IMR-90 (cell line): ENCODE data around the gene KDM5B. TPM values are rescaled to one million over a fixed set of nuclear protein-coding genes. Genes with fewer than 3 reads are reported as not detected.

Experiments
- ATAC-seq: fragments of 200-7000 bp; cut with Tn5 transposase; 2 replicates; pipeline ENCODE4 v1.9.1; 2020; ENCODE audit warnings: low read depth, mild to moderate bottlenecking, moderate library complexity
- BruUV-seq: library from RNA; stranded (reverse); fragments of 400-500 nt; replicated peaks from 2 replicates; lab custom pipeline; 2021; lab: Mats Ljungman, UMichigan
- CTCF ChIA-PET: fragments of 300-600 bp; formaldehyde crosslinking; extraction: SDS; loops from one replicate; lab custom pipeline; 2021; ENCODE audit warnings: antibody characterized with exemption; lab: Yijun Ruan, JAX
- POLR2A ChIA-PET: fragments of 300-600 bp; sonication (Branson Sonifier 250); formaldehyde crosslinking; loops from one replicate; lab custom pipeline; 2022; ENCODE audit warnings: antibody characterized with exemption; ENCODE audit not compliant: unreplicated experiment; lab: Charles Lee
- DNase-seq: peaks from one replicate; pipeline ENCODE4 v3.0.0; 2013
- H2AFZ ChIP-seq: replicated peaks from 2 replicates; pipeline ENCODE3; 2013; ENCODE audit warnings: low read length, mild to moderate bottlenecking; ENCODE audit not compliant: poor library complexity
- H2AK5ac ChIP-seq: 2 replicates; pipeline ENCODE4 v1.6.1; 2013; ENCODE audit warnings: low read depth, low read length, inconsistent platforms
- H2AK9ac ChIP-seq: replicated peaks from 2 replicates; pipeline ENCODE3; 2013; ENCODE audit warnings: mild to moderate bottlenecking, low read depth, low read length, moderate library complexity; ENCODE audit not compliant: poor library complexity
- H2BK120ac ChIP-seq: 2 replicates; pipeline ENCODE4 v1.6.1; 2013; ENCODE audit warnings: low read depth, low read length, inconsistent platforms
- H2BK15ac ChIP-seq: 3 replicates; pipeline ENCODE4 v1.6.1; 2013; ENCODE audit warnings: low read depth, low read length, inconsistent platforms
- H2BK20ac ChIP-seq: 2 replicates; pipeline ENCODE4 v1.6.1; 2013; ENCODE audit warnings: low read depth, mild to moderate bottlenecking, inconsistent platforms, low read length, moderate library complexity
- H2BK5ac ChIP-seq: 2 replicates; pipeline ENCODE4 v1.6.1; 2013; ENCODE audit warnings: mild to moderate bottlenecking, low read depth, low read length, inconsistent platforms; ENCODE audit not compliant: poor library complexity, severe bottlenecking
- H3K14ac ChIP-seq: replicated peaks from 2 replicates; pipeline ENCODE4 v1.6.1; 2013; ENCODE audit warnings: low read depth, low read length, inconsistent platforms
- H3K18ac ChIP-seq: 2 replicates; pipeline ENCODE4 v1.6.1; 2013; ENCODE audit warnings: low read depth, low read length, control low read depth
- H3K23ac ChIP-seq: 2 replicates; pipeline ENCODE4 v1.6.1; 2013; ENCODE audit warnings: low read depth, low read length, inconsistent platforms
- H3K27ac ChIP-seq: 2 replicates; pipeline ENCODE4 v1.5.1; 2013; ENCODE audit warnings: mild to moderate bottlenecking, control low read depth, low read length; ENCODE audit not compliant: insufficient read depth
- H3K27me3 ChIP-seq: 2 replicates; pipeline ENCODE4 v1.6.1; 2013; ENCODE audit warnings: low read length; ENCODE audit not compliant: control insufficient read depth, insufficient read depth
- H3K36me3 ChIP-seq: 2 replicates; pipeline ENCODE4 v1.6.1; 2013; ENCODE audit warnings: low read length, mixed read lengths; ENCODE audit not compliant: control insufficient read depth, insufficient read depth
- H3K4ac ChIP-seq: 2 replicates; pipeline ENCODE4 v1.6.1; 2013; ENCODE audit warnings: low read depth, low read length, inconsistent platforms
- H3K4me1 ChIP-seq: 2 replicates; pipeline ENCODE4 v1.6.1; 2013; ENCODE audit warnings: low read length, mixed read lengths; ENCODE audit not compliant: control insufficient read depth, insufficient read depth
- H3K4me2 ChIP-seq: 2 replicates; pipeline ENCODE4 v1.6.1; 2013; ENCODE audit warnings: low read depth, mild to moderate bottlenecking, control low read depth, low read length, moderate library complexity
- H3K4me3 ChIP-seq: 2 replicates; pipeline ENCODE4 v1.5.1; 2013; ENCODE audit warnings: low read depth, mild to moderate bottlenecking, control low read depth, low read length, moderate library complexity; ENCODE audit not compliant: insufficient read depth
- H3K56ac ChIP-seq: 2 replicates; pipeline ENCODE4 v1.6.1; 2013; ENCODE audit warnings: low read length, inconsistent platforms; ENCODE audit not compliant: insufficient read depth; ENCODE audit errors: extremely low read depth
- H3K79me1 ChIP-seq, 2 experiments: 2 replicates each; pipeline ENCODE4 v1.6.1; 2013; ENCODE audit warnings: low read length in 2 of 2, inconsistent platforms in 1 of 2, low read depth in 1 of 2
- H3K9ac ChIP-seq: 2 replicates; pipeline ENCODE4 v1.6.1; 2013; ENCODE audit warnings: low read depth, low read length, control low read depth
- H3K9me1 ChIP-seq: 2 replicates; pipeline ENCODE4 v1.6.1; 2013; ENCODE audit warnings: low read length, inconsistent platforms; ENCODE audit not compliant: insufficient read depth
- H3K9me3 ChIP-seq: 2 replicates; pipeline ENCODE4 v1.6.1; 2013; ENCODE audit warnings: low read length; ENCODE audit not compliant: control insufficient read depth, insufficient read depth
- H4K20me1 ChIP-seq: 2 replicates; pipeline ENCODE4 v1.6.1; 2013; ENCODE audit warnings: low read length, inconsistent platforms; ENCODE audit not compliant: insufficient read depth
- H4K5ac ChIP-seq: 2 replicates; pipeline ENCODE4 v1.6.1; 2013; ENCODE audit warnings: mild to moderate bottlenecking, low read depth, low read length, control low read depth
- H4K8ac ChIP-seq, 2 experiments: 2 replicates each; pipeline ENCODE4 v1.6.1; 2013; ENCODE audit warnings: low read depth in 2 of 2, low read length in 2 of 2, control low read depth in 1 of 2, inconsistent platforms in 1 of 2
- H4K91ac ChIP-seq: 2 replicates; pipeline ENCODE4 v1.6.1; 2013; ENCODE audit warnings: low read depth, low read length, inconsistent platforms; ENCODE audit not compliant: insufficient read depth
- RCOR1 ChIP-seq: IDR thresholded peaks from 2 replicates; pipeline ENCODE4 v1.6.1; 2012; ENCODE audit warnings: mild to moderate bottlenecking, low read length, improper control_type of control experiment; ENCODE audit not compliant: insufficient replicate concordance
- WGBS, 2 experiments: methylation state at CpG; one replicate each; pipeline versions ENCODE4 v1.1.5 to v1.1.7; 2013; ENCODE audit warnings: missing lambda C conversion rate in 2 of 2; ENCODE audit not compliant: insufficient read length in 1 of 2; ENCODE audit errors: extremely low coverage in 2 of 2; 5-methylcytosine and 5-hydroxymethylcytosine counted together
- dilution Hi-C: fragments of 300-500 bp; cut with HindIII; formaldehyde crosslinking; loops from one replicate; pipeline ENCODE4 v1.14.3; 2018; ENCODE audit warnings: low sequenced_read_pairs; ENCODE audit not compliant: unreplicated experiment
- in situ Hi-C: fragments of 300-500 bp; cut with MboI; formaldehyde crosslinking; loops from 3 replicates; pipeline ENCODE4 v1.14.3; 2019; ENCODE audit warnings: low sequenced_read_pairs, inconsistent platforms, mixed read lengths
- intact Hi-C: fragments of 100-400 bp; cut with micrococcal nuclease; formaldehyde crosslinking; loops from 2 replicates; pipeline ENCODE4 v1.10.0; 2022
- polyA plus RNA-seq, 3 experiments: library from polyadenylated mRNA; depleted of rRNA; stranded (reverse); fragments of >200 nt; gene quantifications; 2 replicates each; pipeline ENCODE4 v1.2.3, GENCODE V29; 2012; ENCODE audit warnings: low replicate concordance in 1 of 3
- total RNA-seq: library from RNA; depleted of rRNA; stranded (reverse); fragments of >200 nt; gene quantifications from 2 replicates; pipeline ENCODE4 v1.2.3, GENCODE V29; 2012
- TF ChIP-seq, protein P1 (sequence below): conservative IDR thresholded peaks from 2 replicates; pipeline ENCODE4 v1.5.1; 2012; ENCODE audit warnings: mild to moderate bottlenecking, low read depth, low read length, improper control_type of control experiment

The KDM5B gene
- total and polyA plus RNA-seq, 2 of the 4 experiments (the other 2 are of a cell fraction): 28.8 to 82.1 TPM

DNA sequence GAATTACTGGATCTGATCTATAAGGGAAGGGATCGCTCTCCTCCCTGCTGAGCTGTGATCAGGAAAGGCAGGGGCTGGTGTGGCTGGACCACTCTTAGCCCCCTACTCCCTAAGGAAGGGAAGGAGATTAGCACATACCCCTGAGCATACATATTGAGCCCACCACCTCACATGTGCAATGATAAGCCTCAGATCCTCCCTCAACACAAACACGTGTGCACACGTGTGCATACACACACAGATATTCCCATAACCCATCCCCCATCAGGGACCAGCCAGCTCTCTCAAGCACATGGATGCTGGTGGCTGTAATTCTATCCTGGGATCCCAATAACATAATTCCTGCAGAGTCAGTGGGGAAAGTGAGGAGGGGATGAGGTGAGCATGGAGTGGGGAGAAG is 119.1 kb downstream of the KDM5B start:
- no peak overlapping the region for H3K4me3 ChIP-seq
- H3K56ac ChIP-seq: no peak overlapping the region
- H3K4me2 ChIP-seq: no peak overlapping the region
- H2BK5ac ChIP-seq: no peak overlapping the region
- H3K9ac ChIP-seq: no peak overlapping the region
- H2BK120ac ChIP-seq: no peak overlapping the region
- no peak overlapping the region for H4K5ac ChIP-seq
- 0 out of 2 replicates have a peak, but pooled peaks cover 3% of the 10 kb centered on the region for H3K9me1 ChIP-seq
- no peak overlapping the region for H3K23ac ChIP-seq
- H2AK9ac ChIP-seq: no peak overlapping the region
- BruUV-seq: no TSS peak
- dilution Hi-C loops: no loop called here
- no peak overlapping the region for H3K14ac ChIP-seq
- intact Hi-C loops: no loop called here
- in situ Hi-C loops: no loop called here
- no peak for ATAC-seq
- CTCF ChIA-PET: no interaction called here
- TF ChIP-seq, protein P1, sequence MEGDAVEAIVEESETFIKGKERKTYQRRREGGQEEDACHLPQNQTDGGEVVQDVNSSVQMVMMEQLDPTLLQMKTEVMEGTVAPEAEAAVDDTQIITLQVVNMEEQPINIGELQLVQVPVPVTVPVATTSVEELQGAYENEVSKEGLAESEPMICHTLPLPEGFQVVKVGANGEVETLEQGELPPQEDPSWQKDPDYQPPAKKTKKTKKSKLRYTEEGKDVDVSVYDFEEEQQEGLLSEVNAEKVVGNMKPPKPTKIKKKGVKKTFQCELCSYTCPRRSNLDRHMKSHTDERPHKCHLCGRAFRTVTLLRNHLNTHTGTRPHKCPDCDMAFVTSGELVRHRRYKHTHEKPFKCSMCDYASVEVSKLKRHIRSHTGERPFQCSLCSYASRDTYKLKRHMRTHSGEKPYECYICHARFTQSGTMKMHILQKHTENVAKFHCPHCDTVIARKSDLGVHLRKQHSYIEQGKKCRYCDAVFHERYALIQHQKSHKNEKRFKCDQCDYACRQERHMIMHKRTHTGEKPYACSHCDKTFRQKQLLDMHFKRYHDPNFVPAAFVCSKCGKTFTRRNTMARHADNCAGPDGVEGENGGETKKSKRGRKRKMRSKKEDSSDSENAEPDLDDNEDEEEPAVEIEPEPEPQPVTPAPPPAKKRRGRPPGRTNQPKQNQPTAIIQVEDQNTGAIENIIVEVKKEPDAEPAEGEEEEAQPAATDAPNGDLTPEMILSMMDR: no peak
- no peak for TF ChIP-seq RCOR1
- no peak overlapping the region for H3K18ac ChIP-seq
- H3K4me1 ChIP-seq: no peaks in the 10 kb centered on the region
- no peak overlapping the region for H4K91ac ChIP-seq
- POLR2A ChIA-PET: interaction anchor here (0.9 kb wide), 1 partner anchor 11 kb away, joined by 4 read pairs; no protein-coding TSS in a partner anchor
- H2BK15ac ChIP-seq: no peak overlapping the region
- no peaks in the 10 kb centered on the region for H4K20me1 ChIP-seq
- no peak overlapping the region for H3K4ac ChIP-seq
- H3K79me1 ChIP-seq: no peaks in the 10 kb centered on the region
- H2AK5ac ChIP-seq: no peak overlapping the region
- H2BK20ac ChIP-seq: no peak overlapping the region
- no peak for DNase-seq
- H4K8ac ChIP-seq: no peak overlapping the region
- H2AFZ ChIP-seq: no peak overlapping the region
- no CpG with 5 or more reads among the region's 3 CpGs for WGBS, 2 experiments
- H3K27ac ChIP-seq: no peak overlapping the region
- H3K36me3 ChIP-seq: no peaks in the 10 kb centered on the region
- H3K9me3 ChIP-seq: no peaks in the 10 kb centered on the region
- peaks cover 64% of the 10 kb centered on the region for H3K27me3 ChIP-seq
